HUES64 (cell line): ENCODE data around the gene HPN.
"Not testable (repeated sequence)": the region's sequence is repeated elsewhere in the genome, so short reads cannot be mapped to it uniquely, and the experiment has no call there.

Experiments
- H3K27ac ChIP-seq: 2 replicates; pipeline ENCODE4 v1.7.0; 2013; ENCODE audit warnings: low read depth, low read length, inconsistent platforms
- H3K27me3 ChIP-seq: 2 replicates; pipeline ENCODE4 v1.6.1; 2013; ENCODE audit warnings: mild to moderate bottlenecking, low read length; ENCODE audit not compliant: insufficient read depth
- H3K36me3 ChIP-seq: 2 replicates; pipeline ENCODE4 v1.6.1; 2013; ENCODE audit warnings: mild to moderate bottlenecking, low read length; ENCODE audit not compliant: insufficient read depth
- H3K4me1 ChIP-seq: 2 replicates; pipeline ENCODE4 v1.6.1; 2013; ENCODE audit warnings: mild to moderate bottlenecking, low read length, moderate library complexity; ENCODE audit not compliant: insufficient read depth
- H3K4me3 ChIP-seq: 2 replicates; pipeline ENCODE4 v1.5.1; 2013; ENCODE audit warnings: mild to moderate bottlenecking, low read length, moderate library complexity
- H3K9ac ChIP-seq: 2 replicates; pipeline ENCODE4 v1.6.1; 2013; ENCODE audit warnings: mild to moderate bottlenecking, low read depth, low read length
- H3K9me3 ChIP-seq: 2 replicates; pipeline ENCODE4 v1.6.1; 2013; ENCODE audit warnings: low read depth, low read length; ENCODE audit not compliant: insufficient read depth
- WGBS: fragments of 150-250, 120-280 bp; methylation state at CpG from one replicate; pipeline ENCODE4 v1.1.7; 2013; ENCODE audit warnings: missing lambda C conversion rate; 5-methylcytosine and 5-hydroxymethylcytosine counted together

Gene HPN

GRCh38 chr19:35021016-35021415 is 20.5 kb upstream of the HPN start:
- Histone ChIP-seq H3K9me3 (no peaks in the 10 kb centered on the region), H3K36me3 (peaks cover 99% of the 10 kb centered on the region), H3K4me1 (no peaks in the 10 kb centered on the region), H3K27me3 (no peaks in the 10 kb centered on the region), H3K4me3 (no peak overlapping the region), H3K27ac (no peak overlapping the region), H3K9ac (no peak overlapping the region)
- WGBS: 95% methylated on average over 10 of the region's 10 CpGs

GRCh38 chr19:35021596-35021995 is 19.9 kb upstream of the HPN start:
- Histone ChIP-seq H3K27me3 (no peaks in the 10 kb centered on the region), H3K9ac (no peak overlapping the region), H3K4me1 (no peaks in the 10 kb centered on the region), H3K27ac (no peak overlapping the region), H3K4me3 (no peak overlapping the region), H3K36me3 (peaks cover 99% of the 10 kb centered on the region), H3K9me3 (no peaks in the 10 kb centered on the region)
- WGBS: 97% methylated on average over 25 of the region's 25 CpGs

- H3K27me3 ChIP-seq: no peaks in the 10 kb centered on the region
- H3K9me3 ChIP-seq: no peaks in the 10 kb centered on the region
- H3K4me3 ChIP-seq: no peak overlapping the region
- H3K4me1 ChIP-seq: no peaks in the 10 kb centered on the region
- WGBS: 91% methylated on average over 14 of the region's 14 CpGs
- no peak overlapping the region for H3K9ac ChIP-seq
- H3K36me3 ChIP-seq: peaks cover 99% of the 10 kb centered on the region
- no peak overlapping the region for H3K27ac ChIP-seq
Observed at GRCh38 chr19:35022460-35022859, 19.1 kb upstream of the HPN start.

GRCh38 chr19:35023428-35023827 is 18.1 kb upstream of the HPN start:
- no peak overlapping the region for H3K9ac ChIP-seq
- H3K9me3 ChIP-seq: no peaks in the 10 kb centered on the region
- no peaks in the 10 kb centered on the region for H3K4me1 ChIP-seq
- 96% methylated on average over 19 of the region's 19 CpGs for WGBS
- H3K27me3 ChIP-seq: no peaks in the 10 kb centered on the region
- H3K36me3 ChIP-seq: peaks cover 97% of the 10 kb centered on the region
- H3K27ac ChIP-seq: no peak overlapping the region
- H3K4me3 ChIP-seq: no peak overlapping the region

GRCh38 chr19:35024095-35024494 is 17.4 kb upstream of the HPN start:
- H3K4me1 ChIP-seq: no peaks in the 10 kb centered on the region
- H3K36me3 ChIP-seq: peaks cover 91% of the 10 kb centered on the region
- H3K4me3 ChIP-seq: no peak overlapping the region
- H3K9me3 ChIP-seq: no peaks in the 10 kb centered on the region
- no peaks in the 10 kb centered on the region for H3K27me3 ChIP-seq
- no peak overlapping the region for H3K9ac ChIP-seq
- 96% methylated on average over 6 of the region's 6 CpGs for WGBS
- H3K27ac ChIP-seq: no peak overlapping the region

- 95% methylated on average over 21 of the region's 21 CpGs for WGBS
- H3K27me3 ChIP-seq: peaks cover 5% of the 10 kb centered on the region
- peaks cover 72% of the 10 kb centered on the region for H3K36me3 ChIP-seq
- no peaks in the 10 kb centered on the region for H3K9me3 ChIP-seq
- H3K4me3 ChIP-seq: no peak overlapping the region
- no peak overlapping the region for H3K27ac ChIP-seq
- H3K4me1 ChIP-seq: no peaks in the 10 kb centered on the region
- no peak overlapping the region for H3K9ac ChIP-seq
Observed at GRCh38 chr19:35025969-35026368, 15.6 kb upstream of the HPN start.

- Histone ChIP-seq H3K27ac (no peak overlapping the region), H3K27me3 (peaks cover 9% of the 10 kb centered on the region)
Observed at GRCh38 chr19:35026418-35026817, 15.1 kb upstream of the HPN start.

GRCh38 chr19:35027009-35027408 is 14.5 kb upstream of the HPN start:
- H3K27ac ChIP-seq: no peak overlapping the region
- H3K4me1 ChIP-seq: peaks cover 3% of the 10 kb centered on the region; the same call in 1 of the 2 replicates
- H3K4me3 ChIP-seq: no peak overlapping the region
- H3K9ac ChIP-seq: no peak overlapping the region
- 93% methylated on average over 8 of the region's 8 CpGs for WGBS
- H3K27me3 ChIP-seq: peaks cover 15% of the 10 kb centered on the region
- peaks cover 62% of the 10 kb centered on the region for H3K36me3 ChIP-seq
- H3K9me3 ChIP-seq: no peaks in the 10 kb centered on the region

More at GRCh38 chr19:35026418-35026817, 15.1 kb upstream of the HPN start:
- Histone ChIP-seq H3K9me3 (no peaks in the 10 kb centered on the region), H3K9ac (no peak overlapping the region), H3K36me3 (peaks cover 67% of the 10 kb centered on the region), H3K4me3 (no peak overlapping the region), H3K4me1 (0 out of 2 replicates have a peak, but pooled peaks cover 2% of the 10 kb centered on the region)
- WGBS: 96% methylated on average over 6 of the region's 6 CpGs

GRCh38 chr19:35027851-35028599 is 13.5 kb upstream of the HPN start:
- H3K4me1 ChIP-seq: peaks cover 3% of the 10 kb centered on the region; the same call in 1 of the 2 replicates
- H3K27me3 ChIP-seq: peaks cover 24% of the 10 kb centered on the region
- H3K9ac ChIP-seq: no peak overlapping the region
- peaks cover 52% of the 10 kb centered on the region for H3K36me3 ChIP-seq
- no peak overlapping the region for H3K4me3 ChIP-seq
- H3K9me3 ChIP-seq: no peaks in the 10 kb centered on the region
- no peak overlapping the region for H3K27ac ChIP-seq
- WGBS: 89% methylated on average over 7 of the region's 7 CpGs

- not testable (repeated sequence) for H3K4me1 ChIP-seq, H3K4me3 ChIP-seq, H3K27ac ChIP-seq, H3K9ac ChIP-seq, H3K9me3 ChIP-seq
- WGBS: 96% methylated on average over 3 of the region's 3 CpGs
- Histone ChIP-seq H3K36me3 (peaks cover 47% of the 10 kb centered on the region), H3K27me3 (peaks cover 27% of the 10 kb centered on the region)
Observed at GRCh38 chr19:35028600-35028885, 13.0 kb upstream of the HPN start.

- peaks cover 27% of the 10 kb centered on the region for H3K27me3 ChIP-seq
- H3K36me3 ChIP-seq: peaks cover 40% of the 10 kb centered on the region
- H3K4me3 ChIP-seq: peak overlapping the region; percentile 54; the same call in 1 of the 2 replicates
- H3K9ac ChIP-seq, H3K4me1 ChIP-seq, H3K9me3 ChIP-seq, H3K27ac ChIP-seq: not testable (repeated sequence)
- 69% methylated on average over 11 of the region's 11 CpGs for WGBS
Observed at GRCh38 chr19:35029275-35029736, 12.2 kb upstream of the HPN start.
